GM23338 (cell line): Measurements from ENCODE around the gene NAB2. TPM values are rescaled to one million over a fixed set of nuclear protein-coding genes. Genes with fewer than 3 reads are reported as not detected.
A peak's percentile ranks its signal among the peaks of the same experiment; 100 is the strongest.

ENCODE experiments used
- ATAC-seq: fragments of 200-7000 bp; cut with Tn5 transposase; 3 replicates; pipeline ENCODE4 v1.9.1; 2020
- DNase-seq: peaks from one replicate; pipeline ENCODE4 v3.0.0-alpha.2; 2015; ENCODE audit warnings: low spot score
- H2AFZ ChIP-seq: fragments of 200-600 bp; sonication (generic); 2 replicates; pipeline ENCODE4 v1.8.0; 2016; ENCODE audit warnings: antibody characterized with exemption, mild to moderate bottlenecking, moderate library complexity
- H3F3A ChIP-seq: fragments of 200-600 bp; sonication (generic); replicated peaks from 2 replicates; pipeline ENCODE4 v1.8.0; 2017; ENCODE audit warnings: antibody characterized with exemption, mixed run types, low read depth
- H3K27ac ChIP-seq: fragments of 200-600 bp; sonication (generic); 2 replicates; pipeline ENCODE4 v1.6.1; 2016; ENCODE audit warnings: low read depth
- H3K27me3 ChIP-seq: fragments of 200-600 bp; sonication (generic); 2 replicates; pipeline ENCODE4 v1.8.0; 2016; ENCODE audit warnings: mild to moderate bottlenecking, mixed run types, moderate library complexity; ENCODE audit not compliant: insufficient read depth
- H3K36me3 ChIP-seq: fragments of 200-600 bp; sonication (generic); 2 replicates; pipeline ENCODE4 v1.8.0; 2016; ENCODE audit warnings: mild to moderate bottlenecking; ENCODE audit not compliant: insufficient read depth
- H3K4me1 ChIP-seq: fragments of 200-600 bp; sonication (generic); 2 replicates; pipeline ENCODE4 v1.8.0; 2016; ENCODE audit warnings: mild to moderate bottlenecking, moderate library complexity; ENCODE audit not compliant: insufficient read depth
- H3K4me2 ChIP-seq: fragments of 200-600 bp; sonication (generic); 2 replicates; pipeline ENCODE4 v1.7.1; 2017; ENCODE audit warnings: mixed run types
- H3K4me3 ChIP-seq: fragments of 200-600 bp; sonication (generic); 2 replicates; pipeline ENCODE4 v1.6.1; 2016; ENCODE audit warnings: mixed run types
- H3K79me2 ChIP-seq: fragments of 200-600 bp; sonication (generic); replicated peaks from 2 replicates; pipeline ENCODE4 v1.8.0; 2017; ENCODE audit warnings: mild to moderate bottlenecking; ENCODE audit not compliant: insufficient read depth
- H3K9me2 ChIP-seq: fragments of 200-600 bp; sonication (generic); 2 replicates; pipeline ENCODE4 v1.8.0; 2017; ENCODE audit not compliant: insufficient read depth
- H4K20me1 ChIP-seq: fragments of 200-600 bp; sonication (generic); replicated peaks from 2 replicates; pipeline ENCODE4 v1.8.0; 2017; ENCODE audit warnings: mild to moderate bottlenecking; ENCODE audit not compliant: insufficient read depth
- H3K27ac Mint-ChIP-seq: 2 replicates; pipeline ENCODE4 v1.8.0; 2020; ENCODE audit warnings: inconsistent platforms, mild to moderate bottlenecking, moderate library complexity, mixed read lengths
- H3K27me3 Mint-ChIP-seq: 3 replicates; pipeline ENCODE4 v1.8.0; 2022; ENCODE audit warnings: low read depth, mild to moderate bottlenecking, moderate library complexity, mixed read lengths, inconsistent platforms; ENCODE audit not compliant: insufficient read depth, poor library complexity
- H3K36me3 Mint-ChIP-seq: 3 replicates; pipeline ENCODE4 v1.8.0; 2021; ENCODE audit warnings: low read depth, mild to moderate bottlenecking, inconsistent platforms, moderate library complexity, mixed read lengths
- H3K4me1 Mint-ChIP-seq: 3 replicates; pipeline ENCODE4 v1.8.0; 2020; ENCODE audit warnings: mild to moderate bottlenecking, inconsistent platforms, mixed read lengths
- H3K4me3 Mint-ChIP-seq: 3 replicates; pipeline ENCODE4 v1.8.0; 2021; ENCODE audit warnings: moderate library complexity, mild to moderate bottlenecking, inconsistent platforms, mixed read lengths
- H3K9me3 Mint-ChIP-seq: 3 replicates; pipeline ENCODE4 v1.8.0; 2020; ENCODE audit warnings: moderate library complexity, mild to moderate bottlenecking, inconsistent platforms, mixed read lengths
- CREB1 ChIP-seq: fragments of 250-450 bp; sonication (Bioruptor Pico); IDR thresholded peaks from 2 replicates; pipeline ENCODE4 v1.5.0; 2020; ENCODE audit warnings: low read depth, mild to moderate bottlenecking, moderate library complexity
- CTCF ChIP-seq, 2 experiments: fragments of 200-600 bp in 1 of 2; sonication (generic) in 1 of 2; conservative IDR thresholded peaks; 2 replicates each; pipeline versions ENCODE4 v1.5.1 to v1.6.1; 2016 to 2017; ENCODE audit warnings: antibody characterized with exemption in 2 of 2, low read depth in 2 of 2, mild to moderate bottlenecking in 2 of 2, moderate library complexity in 1 of 2
- ETS1 ChIP-seq: IDR thresholded peaks from 2 replicates; pipeline ENCODE4 v1.6.1; 2016; ENCODE audit warnings: antibody characterized with exemption
- EZH2 ChIP-seq: fragments of 200-600 bp; sonication (generic); IDR thresholded peaks from one replicate; pipeline ENCODE4 v1.8.0; 2017; ENCODE audit warnings: antibody characterized with exemption, mild to moderate bottlenecking, low read depth; ENCODE audit not compliant: unreplicated experiment
- EZH2phosphoT487 ChIP-seq: fragments of 200-600 bp; sonication (generic); IDR thresholded peaks from one replicate; pipeline ENCODE4 v1.8.1; 2018; ENCODE audit warnings: antibody characterized with exemption; ENCODE audit not compliant: unreplicated experiment
- JUNB ChIP-seq: IDR thresholded peaks from one replicate; pipeline ENCODE4 v1.6.1; 2016; ENCODE audit warnings: antibody characterized with exemption; ENCODE audit not compliant: unreplicated experiment
- NANOG ChIP-seq: IDR thresholded peaks from 2 replicates; pipeline ENCODE4 v1.6.1; 2016; ENCODE audit warnings: antibody characterized with exemption, borderline replicate concordance
- POLR2AphosphoS5 ChIP-seq: IDR thresholded peaks from 2 replicates; pipeline ENCODE4 v1.6.1; 2016; ENCODE audit warnings: antibody characterized with exemption, low read depth
- REST ChIP-seq: IDR thresholded peaks from one replicate; pipeline ENCODE4 v1.6.1; 2018; ENCODE audit warnings: antibody characterized with exemption; ENCODE audit not compliant: unreplicated experiment
- STAT1 ChIP-seq: IDR thresholded peaks from one replicate; pipeline ENCODE4 v1.6.1; 2016; ENCODE audit warnings: antibody characterized with exemption; ENCODE audit not compliant: unreplicated experiment
- ZNF114 ChIP-seq: fragments of 250-450 bp; sonication (Bioruptor Pico); IDR thresholded peaks from 2 replicates; pipeline ENCODE4 v1.5.0; 2020; ENCODE audit warnings: mild to moderate bottlenecking, moderate library complexity
- ZNF331 ChIP-seq: fragments of 250-450 bp; sonication (Bioruptor Pico); IDR thresholded peaks from 2 replicates; pipeline ENCODE4 v1.5.0; 2020; ENCODE audit warnings: low read depth, mild to moderate bottlenecking, moderate library complexity
- polyA plus RNA-seq: library from polyadenylated mRNA; unstranded; fragments of >200 nt; fragmentation: Nextera tagmentation; extraction: Ambion mirVana; gene quantifications from 2 replicates; pipeline ENCODE4 v1.2.1, GENCODE V29; 2016
- total RNA-seq: library from RNA; depleted of rRNA; stranded (reverse); fragments of >200 nt; shearing (Covaris generic); gene quantifications from 2 replicates; pipeline ENCODE4 v1.2.3, GENCODE V29; 2014

Gene NAB2
- total and polyA plus RNA-seq, 2 experiments from 2014 or later: 6.5 to 19.8 TPM

GRCh38 chr12:57047981-57048380, 40.9 kb upstream of the NAB2 start:
- H3K27ac ChIP-seq: no peak overlapping the region
- H3K9me2 ChIP-seq: no peaks in the 10 kb centered on the region; the same call in 1 of the 2 replicates
- H3K4me2 ChIP-seq: no peak overlapping the region
- no peaks in the 10 kb centered on the region for H3K36me3 Mint-ChIP-seq
- TF ChIP-seq EZH2: no peak
- TF ChIP-seq ETS1: no peak
- TF ChIP-seq CTCF (conservative IDR thresholded peaks at IDR 0.05; ENCODE audit: low read depth in 2 of 2): no peak
- H3K4me1 Mint-ChIP-seq: peaks cover 2% of the 10 kb centered on the region; the same call in 1 of the 3 replicates
- H3K4me1 ChIP-seq: no peaks in the 10 kb centered on the region
- no peaks in the 10 kb centered on the region for H3K9me3 Mint-ChIP-seq
- no peak overlapping the region for H3K27ac Mint-ChIP-seq
- DNase-seq (no peak), ATAC-seq (no peak)
- H3F3A ChIP-seq: 0 out of 2 replicates have a peak, but pooled peaks cover 2% of the 10 kb centered on the region
- no peak overlapping the region for H3K4me3 ChIP-seq
- no peaks in the 10 kb centered on the region for H3K36me3 ChIP-seq
- no peaks in the 10 kb centered on the region for H3K27me3 ChIP-seq
- no peak overlapping the region for H2AFZ ChIP-seq
- H3K79me2 ChIP-seq: no peaks in the 10 kb centered on the region
- no peaks in the 10 kb centered on the region for H4K20me1 ChIP-seq
- H3K4me3 Mint-ChIP-seq: no peak overlapping the region
- H3K27me3 Mint-ChIP-seq: peaks cover 5% of the 10 kb centered on the region

GRCh38 chr12:57048423-57049118, 40.3 kb upstream of the NAB2 start:
- peak; percentile 24 for DNase-seq
- Histone ChIP-seq H3K36me3 (no peaks in the 10 kb centered on the region), H3K4me1 (no peaks in the 10 kb centered on the region), H3K9me2 (no peaks in the 10 kb centered on the region; the same call in 1 of the 2 replicates), H3K4me2 (no peak overlapping the region), H3F3A (0 out of 2 replicates have a peak, but pooled peaks cover 2% of the 10 kb centered on the region), H3K4me3 (no peak overlapping the region), H2AFZ (no peak overlapping the region), H3K27me3 (no peaks in the 10 kb centered on the region), H3K79me2 (no peaks in the 10 kb centered on the region), H4K20me1 (no peaks in the 10 kb centered on the region), H3K27ac (no peak overlapping the region)
- peaks cover 4% of the 10 kb centered on the region for H3K27me3 Mint-ChIP-seq
- peak; percentile 35 for ATAC-seq
- H3K9me3 Mint-ChIP-seq: no peaks in the 10 kb centered on the region
- no peak overlapping the region for H3K27ac Mint-ChIP-seq
- no peak overlapping the region for H3K4me3 Mint-ChIP-seq
- H3K4me1 Mint-ChIP-seq: peaks cover 2% of the 10 kb centered on the region; the same call in 1 of the 3 replicates
- peaks cover 1% of the 10 kb centered on the region; the same call in 1 of the 3 replicates for H3K36me3 Mint-ChIP-seq
- TF ChIP-seq EZH2: no peak
- TF ChIP-seq REST: no peak
- no peak for TF ChIP-seq ZNF114 (CRISPR knock-in tag)
- TF ChIP-seq CREB1 (CRISPR knock-in tag): no peak
- no peak for TF ChIP-seq ETS1
- no peak for TF ChIP-seq POLR2AphosphoS5
- no peak for TF ChIP-seq EZH2phosphoT487
- no peak for TF ChIP-seq NANOG
- TF ChIP-seq ZNF331 (CRISPR knock-in tag): no peak
- TF ChIP-seq STAT1: no peak
- no peak for TF ChIP-seq CTCF (conservative IDR thresholded peaks at IDR 0.05; ENCODE audit: low read depth in 2 of 2)
- no peak for TF ChIP-seq JUNB
